Keratinocyte (primary cell): ENCODE results near the gene MARCHF10. TPM values are rescaled to one million over a fixed set of nuclear protein-coding genes. Genes with fewer than 3 reads are reported as not detected.

Source experiments
- DNase-seq: peaks from one replicate; pipeline ENCODE4 v3.0.0-alpha.2; 2011; ENCODE audit warnings: low read depth, missing footprints, low spot score
- FAIRE-seq: peaks from 2 replicates; lab custom pipeline; 2011; peaks lifted over from hg19 to GRCh38; lab: Jason Lieb, UNC
- H2AFZ ChIP-seq: 2 replicates; pipeline ENCODE4 v1.6.0; 2012; ENCODE audit warnings: low read length, control low read depth, inconsistent platforms; ENCODE audit not compliant: control insufficient read depth
- H3K27ac ChIP-seq: 2 replicates; pipeline ENCODE4 v1.5.1; 2011; ENCODE audit warnings: low read length; ENCODE audit not compliant: control insufficient read depth, insufficient read depth
- H3K27me3 ChIP-seq: 3 replicates; pipeline ENCODE4 v1.6.0; 2011; ENCODE audit warnings: low read length; ENCODE audit not compliant: control insufficient read depth, insufficient read depth; ENCODE audit errors: extremely low read depth
- H3K36me3 ChIP-seq, 2 experiments: 2 replicates in 1 of 2; 3 replicates in 1 of 2; pipeline ENCODE4 v1.5.1; 2011; ENCODE audit warnings: low read length in 2 of 2, mild to moderate bottlenecking in 1 of 2; ENCODE audit not compliant: control insufficient read depth in 2 of 2, insufficient read depth in 2 of 2; ENCODE audit errors: extremely low read depth in 1 of 2
- H3K4me1 ChIP-seq: 3 replicates; pipeline ENCODE4 v1.5.1; 2011; ENCODE audit warnings: low read length; ENCODE audit not compliant: control insufficient read depth, insufficient read depth; ENCODE audit errors: extremely low read depth
- H3K4me2 ChIP-seq: 3 replicates; pipeline ENCODE4 v1.6.0; 2011; ENCODE audit warnings: low read depth, low read length; ENCODE audit not compliant: control insufficient read depth, insufficient read depth; ENCODE audit errors: extremely low read depth
- H3K4me3 ChIP-seq, 3 experiments: fragments of 200-600 bp in 1 of 3; sonication (generic) in 1 of 3; 2 replicates in 2 of 3; 3 replicates in 1 of 3; pipeline ENCODE4 v1.5.1; 2011 to 2016; ENCODE audit warnings: low read length in 3 of 3, mild to moderate bottlenecking in 3 of 3, control low read depth in 2 of 3, inconsistent platforms in 1 of 3, low read depth in 1 of 3, mixed read lengths in 1 of 3, mixed run types in 1 of 3, moderate library complexity in 1 of 3; ENCODE audit not compliant: control insufficient read depth in 2 of 3, insufficient read depth in 2 of 3; ENCODE audit errors: extremely low read depth in 1 of 3
- H3K79me2 ChIP-seq: 2 replicates; pipeline ENCODE4 v1.6.0; 2012; ENCODE audit warnings: low read length; ENCODE audit not compliant: control insufficient read depth, insufficient read depth
- H3K9ac ChIP-seq: 3 replicates; pipeline ENCODE4 v1.6.0; 2011; ENCODE audit warnings: low read length; ENCODE audit not compliant: control insufficient read depth, insufficient read depth; ENCODE audit errors: extremely low read depth
- H3K9me1 ChIP-seq: 3 replicates; pipeline ENCODE4 v1.6.0; 2011; ENCODE audit warnings: low read length; ENCODE audit not compliant: control insufficient read depth, insufficient read depth; ENCODE audit errors: extremely low read depth
- H3K9me3 ChIP-seq: 2 replicates; pipeline ENCODE4 v1.5.1; 2012; ENCODE audit warnings: low read depth, low read length; ENCODE audit not compliant: control insufficient read depth
- H4K20me1 ChIP-seq: 3 replicates; pipeline ENCODE4 v1.6.0; 2011; ENCODE audit warnings: low read length; ENCODE audit not compliant: control insufficient read depth, insufficient read depth; ENCODE audit errors: extremely low read depth
- CTCF ChIP-seq, 3 experiments: IDR thresholded peaks in 1 of 3; conservative IDR thresholded peaks in 1 of 3; optimal IDR thresholded peaks in 1 of 3; 2 replicates in 2 of 3; 3 replicates in 1 of 3; pipeline versions ENCODE3 to v1.5.1; 2011; ENCODE audit warnings: low read length in 3 of 3, mild to moderate bottlenecking in 3 of 3, moderate library complexity in 2 of 3, control low read depth in 1 of 3, inconsistent platforms in 1 of 3; ENCODE audit not compliant: insufficient read depth in 2 of 3; ENCODE audit errors: extremely low read depth in 1 of 3
- EZH2 ChIP-seq: IDR thresholded peaks from one replicate; pipeline ENCODE4 v1.6.1; 2012; ENCODE audit warnings: inconsistent platforms, mild to moderate bottlenecking, low read length, moderate library complexity
- dilution Hi-C: fragments of 300-500 bp; cut with MboI; formaldehyde crosslinking; loops from one replicate; pipeline ENCODE4 v1.7.0; 2020; ENCODE audit warnings: low sequenced_read_pairs; ENCODE audit not compliant: extremely low pct_ligation_motif_present
- polyA plus RNA-seq, 5 experiments: library from polyadenylated mRNA; depleted of rRNA in 3 of 5; stranded (reverse) in 3 of 5; stranded (forward) in 1 of 5; unstranded in 1 of 5; fragments of >200 nt; gene quantifications; 1 replicate in 1 of 5; 2 replicates in 3 of 5; 3 replicates in 1 of 5; pipeline versions ENCODE4 v1.2.1 to v1.2.3, GENCODE V29; 2011 to 2012; ENCODE audit warnings: missing spikeins in 2 of 5, low read depth in 1 of 5, low replicate concordance in 1 of 5

MARCHF10 gene
- polyA plus RNA-seq, 1 donor (not counting 4 experiments of a cell fraction or from before 2014, with no cell fraction given): not detected

- H2AFZ ChIP-seq: no peak overlapping the region
- H3K36me3 ChIP-seq: peaks cover 6 to 15% of the 10 kb centered on the region in 2 experiments
- H3K79me2 ChIP-seq: no peaks in the 10 kb centered on the region
- no peak overlapping the region for H3K9ac ChIP-seq
- no peak for TF ChIP-seq CTCF (optimal IDR thresholded peaks at IDR 0.05 in 1 of 3, IDR thresholded peaks at IDR 0.05 in 1 of 3, conservative IDR thresholded peaks at IDR 0.05 in 1 of 3; ENCODE audit: extremely low read depth in 1 of 3, insufficient read depth in 2 of 3, low read length in 3 of 3)
- no peak for TF ChIP-seq EZH2
- H3K4me3 ChIP-seq: no peak overlapping the region
- dilution Hi-C loops: no loop called here
- no peaks in the 10 kb centered on the region for H3K27me3 ChIP-seq
- peaks cover 16% of the 10 kb centered on the region for H3K4me1 ChIP-seq
- H4K20me1 ChIP-seq: no peaks in the 10 kb centered on the region
- H3K27ac ChIP-seq: no peak overlapping the region
- H3K4me2 ChIP-seq: no peak overlapping the region
- no peak for DNase-seq
- H3K9me3 ChIP-seq: no peaks in the 10 kb centered on the region
- H3K9me1 ChIP-seq: peaks cover 4% of the 10 kb centered on the region
- no peak for FAIRE-seq
These were observed 126.8 kb downstream of the MARCHF10 start for GRCh38 chr17:62681061-62681938.

- Histone ChIP-seq H3K9me1 (peaks cover 4% of the 10 kb centered on the region), H3K27ac (no peak overlapping the region), H2AFZ (peak overlapping the region; percentile 30), H4K20me1 (no peaks in the 10 kb centered on the region), H3K4me1 (peaks cover 16% of the 10 kb centered on the region), H3K36me3 (peaks cover 7 to 16% of the 10 kb centered on the region in 2 experiments), H3K4me3 (no peak overlapping the region), H3K27me3 (no peaks in the 10 kb centered on the region), H3K4me2 (no peak overlapping the region), H3K9me3 (no peaks in the 10 kb centered on the region), H3K79me2 (no peaks in the 10 kb centered on the region), H3K9ac (no peak overlapping the region)
- FAIRE-seq: no peak
- TF ChIP-seq EZH2: no peak
- TF ChIP-seq CTCF (optimal IDR thresholded peaks at IDR 0.05 in 1 of 3, IDR thresholded peaks at IDR 0.05 in 1 of 3, conservative IDR thresholded peaks at IDR 0.05 in 1 of 3; ENCODE audit: extremely low read depth in 1 of 3, insufficient read depth in 2 of 3, low read length in 3 of 3): peak in 1 of 3 experiments; percentile 10
- dilution Hi-C loops: no loop called here
- DNase-seq: no peak
These were observed 127.5 kb downstream of the MARCHF10 start for GRCh38 chr17:62680541-62681052.
